HL-60 (cell line): Measurements from ENCODE around the gene VRK2.

Experiments used
- CTCF ChIP-seq: IDR thresholded peaks from one replicate; pipeline ENCODE4 v1.5.1; 2011; ENCODE audit warnings: low read length, control low read depth, inconsistent platforms; ENCODE audit not compliant: insufficient read depth
- POLR2AphosphoS5 ChIP-seq: IDR thresholded peaks from 2 replicates; pipeline ENCODE4 v1.6.1; 2012; ENCODE audit warnings: low read depth
- REST ChIP-seq: IDR thresholded peaks from 2 replicates; pipeline ENCODE4 v1.6.1; 2012; ENCODE audit warnings: low read depth; ENCODE audit not compliant: insufficient replicate concordance

GRCh38 chr2:58140508-58141072 is 94.0 kb downstream of the VRK2 start:
- TF ChIP-seq CTCF, result no peak
- TF ChIP-seq POLR2AphosphoS5, result no peak
- no peak for TF ChIP-seq REST
